GM21825 (cell line): ENCODE results near the gene ITGA3.

ENCODE experiments used
- ATAC-seq: cut with Tn5 transposase; IDR thresholded peaks from one replicate; pipeline ENCODE4 v1.9.1; 2021; ENCODE audit warnings: mild to moderate bottlenecking, moderate library complexity; ENCODE audit not compliant: unreplicated experiment

Gene ITGA3

GRCh38 chr17:50106393-50107131 lies 50.7 kb downstream of the ITGA3 start:
- ATAC-seq, result no peak

GRCh38 chr17:50107790-50108414 lies 52.0 kb downstream of the ITGA3 start:
- no peak for ATAC-seq

DNA sequence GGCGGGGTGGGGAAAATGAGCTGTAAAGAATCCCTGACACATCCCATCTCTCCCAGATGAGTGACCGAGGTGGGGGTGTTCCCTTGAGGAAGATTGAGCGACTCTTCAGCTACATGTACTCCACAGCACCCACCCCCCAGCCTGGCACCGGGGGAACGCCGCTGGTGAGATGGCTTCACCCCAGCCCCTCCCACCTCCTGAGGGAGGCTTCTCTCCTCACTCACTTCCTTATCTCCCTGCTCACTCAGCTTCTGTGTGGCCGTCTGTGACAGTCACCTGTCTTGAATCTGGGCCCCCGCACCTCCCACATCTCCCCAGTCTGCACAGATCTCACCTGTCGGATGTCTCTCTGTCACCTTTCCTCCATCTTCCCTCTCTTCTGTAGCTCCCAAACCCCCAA lies 52.6 kb downstream of the ITGA3 start:
- no peak for ATAC-seq

- ATAC-seq, result no peak
These were observed 53.3 kb downstream of the ITGA3 start for GRCh38 chr17:50109207-50109606.

DNA sequence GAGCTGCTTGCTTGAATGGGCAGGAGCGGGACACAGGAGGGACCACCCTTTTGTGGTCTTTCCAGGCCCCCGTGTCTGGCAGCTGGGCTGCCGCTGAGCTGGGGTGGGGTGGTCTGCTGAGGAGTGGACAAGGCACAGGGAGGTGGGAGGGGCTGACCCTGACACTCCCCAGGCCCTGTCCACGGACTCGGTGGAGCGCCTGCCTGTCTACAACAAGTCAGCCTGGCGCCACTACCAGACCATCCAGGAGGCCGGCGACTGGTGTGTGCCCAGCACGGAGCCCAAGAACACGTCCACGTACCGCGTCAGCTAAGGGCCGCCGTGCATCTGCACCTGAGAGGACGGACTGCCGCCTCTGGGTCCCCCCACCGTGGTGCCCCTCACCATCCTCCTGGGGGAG lies 53.9 kb downstream of the ITGA3 start:
- no peak for ATAC-seq

GRCh38 chr17:50110591-50111349 lies 54.9 kb downstream of the ITGA3 start:
- no peak for ATAC-seq

DNA sequence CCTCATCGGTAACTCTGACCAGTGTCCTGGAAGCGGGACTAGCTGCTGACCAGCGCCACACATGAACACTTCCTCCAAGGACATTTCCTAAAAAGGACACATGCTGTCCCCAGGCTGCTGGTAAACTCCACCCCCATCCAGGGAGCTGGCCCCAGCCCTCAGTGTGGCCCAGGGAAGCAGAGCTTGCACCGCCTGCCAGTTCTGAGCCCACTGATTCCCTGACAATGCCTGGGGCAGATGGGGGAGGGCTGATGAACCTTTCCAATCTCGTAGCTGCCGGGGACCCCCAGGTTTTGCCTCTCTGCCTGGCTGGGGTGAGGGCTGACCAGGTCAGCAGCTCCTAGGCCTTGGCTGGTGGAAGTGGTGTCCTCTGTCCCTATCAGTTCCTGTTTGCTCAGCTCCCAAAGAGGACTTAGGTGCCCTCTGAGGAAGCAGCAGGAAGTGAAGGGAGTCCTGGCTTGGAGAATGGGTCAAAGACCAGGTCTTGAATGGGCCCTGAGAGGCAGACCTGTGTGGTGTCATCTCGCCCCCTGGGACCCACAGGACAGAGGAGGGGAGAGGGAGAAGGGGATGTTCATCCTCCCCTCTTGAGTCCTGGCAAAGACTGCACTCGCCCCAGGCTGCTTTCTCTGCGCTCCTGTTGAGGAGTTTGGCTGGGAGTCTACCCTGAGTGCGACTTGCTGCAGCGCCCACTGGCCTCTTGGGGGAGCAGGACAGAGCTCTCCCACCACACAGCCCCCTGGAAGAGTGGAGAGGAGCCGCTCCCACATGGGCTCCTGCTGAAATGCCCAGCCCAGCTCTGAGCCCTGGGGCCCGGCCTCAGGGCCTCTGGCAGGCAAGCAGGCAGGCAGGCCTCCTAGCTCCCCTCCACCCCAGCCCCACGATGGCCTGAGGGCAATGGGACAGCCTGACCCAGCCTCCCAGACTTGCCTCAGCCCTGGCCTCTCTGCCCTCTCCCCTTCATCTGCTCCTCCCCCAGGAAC lies 56.1 kb downstream of the ITGA3 start:
- ATAC-seq, result no peak

DNA sequence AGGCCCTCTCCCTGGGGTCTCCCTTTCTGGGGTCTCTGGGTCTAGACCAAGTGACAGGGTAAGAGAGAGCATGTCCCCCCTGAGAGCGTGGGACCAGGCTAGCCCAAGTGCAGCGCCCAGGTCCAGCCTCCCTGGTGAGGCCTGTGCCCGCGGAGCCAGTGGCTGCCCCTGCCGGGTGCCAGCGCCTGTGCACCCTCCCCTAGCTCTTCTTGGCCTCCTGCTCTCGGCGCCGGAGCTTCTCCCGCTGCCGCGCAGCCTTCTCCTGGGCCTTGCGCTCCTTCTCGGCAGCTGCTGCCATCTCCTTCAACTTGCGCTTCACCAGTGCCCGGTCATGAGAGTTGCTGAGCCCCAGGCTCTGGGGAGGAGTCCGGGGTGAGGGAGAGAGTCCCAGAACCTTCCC lies 56.8 kb downstream of the ITGA3 start:
- ATAC-seq, result no peak

DNA sequence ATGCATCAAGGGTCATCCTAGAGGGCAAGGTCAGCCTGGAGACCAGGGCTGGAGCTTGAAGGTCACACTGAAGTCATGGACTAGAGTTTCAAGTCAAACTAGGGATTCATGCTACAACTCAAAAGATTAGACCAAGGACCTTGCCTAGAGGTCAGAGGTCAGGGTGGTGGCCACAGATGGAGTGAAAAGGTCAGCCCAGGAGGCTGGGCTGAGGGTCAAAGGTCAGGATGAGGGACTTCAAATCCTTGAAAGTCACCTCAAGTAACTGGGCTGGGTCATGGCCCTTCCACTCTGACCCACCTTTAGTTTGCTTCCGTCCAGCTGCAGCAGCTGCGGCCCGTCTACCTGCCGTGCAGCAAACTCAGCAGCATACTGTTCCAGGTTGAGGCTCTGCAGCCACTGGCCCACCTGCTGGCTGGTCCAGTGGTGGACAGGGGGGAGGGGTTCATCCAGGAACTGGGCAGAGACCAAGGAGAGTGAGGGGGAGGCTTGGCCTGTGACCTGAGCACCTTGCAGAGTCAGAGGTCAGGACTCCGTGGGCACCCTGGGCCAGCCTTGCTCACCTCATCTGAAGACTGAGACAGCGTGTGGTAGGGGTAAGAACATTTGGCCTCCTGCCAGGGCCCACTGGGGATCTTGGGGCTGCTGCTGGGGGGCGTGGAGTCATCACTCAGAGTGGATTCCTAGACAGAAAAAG lies 57.9 kb downstream of the ITGA3 start:
- ATAC-seq, result no peak

GRCh38 chr17:50114401-50114800 lies 58.5 kb downstream of the ITGA3 start:
- no peak for ATAC-seq

GRCh38 chr17:50114849-50115357 lies 59.0 kb downstream of the ITGA3 start:
- no peak for ATAC-seq

GRCh38 chr17:50115756-50116155 lies 59.8 kb downstream of the ITGA3 start:
- no peak for ATAC-seq

DNA sequence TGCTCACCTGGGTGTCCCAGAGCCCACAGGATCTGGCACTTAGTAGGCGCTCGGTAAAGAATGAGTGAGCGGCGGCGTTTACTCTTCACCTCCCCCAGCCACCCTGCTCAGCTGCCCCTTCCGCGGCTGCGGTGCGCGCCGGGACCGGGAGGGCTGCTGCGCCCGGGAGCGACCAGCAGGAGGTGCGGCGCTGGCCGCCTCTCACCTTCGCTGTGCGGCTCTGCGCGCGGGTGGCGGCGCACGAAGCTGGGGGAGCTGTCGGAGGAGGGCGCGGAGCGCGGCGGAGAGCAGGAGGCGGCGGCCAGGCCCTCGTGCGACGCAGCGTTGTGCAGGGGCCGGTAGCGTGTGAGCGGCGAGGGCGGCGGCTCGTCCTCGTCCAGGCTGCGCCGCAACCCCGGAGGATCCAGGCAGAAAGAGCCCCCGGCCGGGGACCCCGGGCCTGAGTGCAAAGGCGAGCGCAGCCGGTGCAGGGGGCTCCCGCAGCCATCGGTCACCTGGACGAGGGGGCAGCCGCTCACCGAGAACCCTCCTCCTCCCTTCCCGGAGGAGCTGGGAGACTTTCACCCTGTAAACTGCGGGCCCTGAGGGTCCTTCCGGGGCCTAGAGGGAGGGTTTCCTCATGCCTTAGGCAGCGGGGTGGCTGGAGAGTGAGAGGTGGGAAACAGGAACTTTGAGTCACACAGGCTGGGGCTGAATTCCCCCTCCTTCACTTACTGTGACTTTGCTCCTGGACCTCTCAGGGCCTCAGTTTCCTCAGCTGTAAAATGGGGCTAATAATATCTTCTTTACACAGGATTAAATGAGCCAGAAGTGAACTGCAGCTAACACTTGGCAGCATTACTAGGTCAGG lies 61.5 kb downstream of the ITGA3 start:
- no peak for ATAC-seq

DNA sequence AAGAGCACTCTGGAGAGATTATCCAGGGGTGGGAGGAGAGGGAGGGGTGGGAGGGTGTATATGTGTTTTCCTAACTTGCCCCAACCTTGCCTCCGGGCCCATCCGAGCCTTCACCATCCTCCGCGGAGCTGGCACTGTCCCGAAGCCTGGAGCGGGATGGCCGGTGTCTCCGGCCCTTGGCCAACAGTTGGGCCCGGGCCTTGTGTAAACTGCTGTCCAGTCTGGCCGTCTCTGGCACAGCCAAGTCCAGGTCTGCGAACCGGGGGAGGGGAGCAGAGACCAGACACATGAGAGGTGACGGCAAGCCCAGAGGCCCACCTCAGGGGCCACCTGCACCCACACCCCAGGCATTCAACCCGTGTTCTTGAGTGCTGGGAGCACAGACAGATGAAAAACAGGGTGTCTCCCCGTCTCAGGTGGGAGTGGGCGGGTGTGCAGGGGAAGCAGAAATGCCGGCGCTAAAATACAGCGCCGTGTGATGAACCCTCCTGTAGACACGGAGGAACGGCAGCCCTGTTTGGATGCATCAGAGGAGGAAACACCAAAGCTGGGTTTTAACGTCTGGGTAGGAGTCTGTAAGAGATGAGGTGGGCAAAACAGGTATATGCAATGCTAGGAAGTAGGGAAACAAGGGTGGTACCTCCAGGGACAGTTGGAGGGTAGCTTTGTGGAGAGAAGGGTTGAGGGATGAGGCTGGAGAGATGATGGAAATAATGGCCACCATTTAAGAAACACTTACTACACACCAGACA lies 62.3 kb downstream of the ITGA3 start:
- ATAC-seq, result no peak

DNA sequence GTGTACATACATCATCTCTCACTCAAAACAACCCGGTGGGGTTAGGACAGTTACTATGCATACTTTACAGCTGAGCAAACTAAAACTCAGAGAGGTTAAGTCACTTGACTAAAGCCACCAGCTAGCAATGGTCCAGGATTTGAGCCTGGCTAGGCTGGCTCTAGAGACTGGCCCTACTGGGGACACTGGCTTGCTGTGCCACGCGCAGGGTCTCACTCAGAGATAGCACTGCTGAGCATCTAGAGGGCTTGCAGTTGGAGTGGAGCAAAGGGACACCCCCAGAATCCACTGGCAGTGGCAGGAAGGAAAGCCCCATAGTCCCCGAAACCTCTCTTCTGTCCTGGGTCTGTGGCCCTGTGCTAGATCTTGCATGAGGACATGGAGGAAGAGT lies 62.9 kb downstream of the ITGA3 start:
- no peak for ATAC-seq

DNA sequence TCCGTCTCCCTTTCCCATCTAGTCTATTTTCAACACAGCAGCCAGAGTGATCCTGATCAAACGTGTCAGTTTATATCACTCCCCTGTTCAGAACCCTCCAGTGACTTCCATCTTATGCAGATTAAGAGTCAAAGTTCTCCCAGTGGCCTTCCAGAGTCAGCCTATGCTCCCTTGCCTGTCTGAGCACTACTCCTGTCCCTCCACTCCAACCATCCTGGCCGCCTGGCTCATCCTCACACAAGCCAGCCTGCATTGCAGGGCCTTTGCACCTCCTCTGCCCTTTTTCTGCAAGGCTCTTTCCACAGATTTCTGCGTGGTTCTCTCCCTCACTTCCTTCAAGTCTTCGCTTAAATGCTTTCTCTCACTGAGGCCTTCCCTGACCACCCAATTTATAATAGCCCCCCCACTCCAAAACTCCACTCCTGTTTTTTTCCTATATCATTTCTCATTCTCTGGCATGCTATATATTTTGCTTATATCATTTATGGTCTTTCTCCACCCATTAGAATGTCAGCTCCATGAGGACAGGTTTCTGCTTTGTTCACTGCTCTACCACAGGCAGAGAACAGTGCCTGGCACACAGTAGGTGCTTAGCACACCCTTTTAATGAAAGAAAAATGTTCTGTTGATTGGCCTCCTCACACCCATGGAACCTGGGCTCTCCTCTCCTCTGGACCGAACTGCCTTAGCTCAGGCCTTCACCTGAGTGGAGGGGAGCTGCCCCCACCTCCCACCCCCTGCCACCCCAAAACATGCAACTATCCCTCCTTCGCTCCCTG lies 64.8 kb downstream of the ITGA3 start:
- no peak for ATAC-seq

DNA sequence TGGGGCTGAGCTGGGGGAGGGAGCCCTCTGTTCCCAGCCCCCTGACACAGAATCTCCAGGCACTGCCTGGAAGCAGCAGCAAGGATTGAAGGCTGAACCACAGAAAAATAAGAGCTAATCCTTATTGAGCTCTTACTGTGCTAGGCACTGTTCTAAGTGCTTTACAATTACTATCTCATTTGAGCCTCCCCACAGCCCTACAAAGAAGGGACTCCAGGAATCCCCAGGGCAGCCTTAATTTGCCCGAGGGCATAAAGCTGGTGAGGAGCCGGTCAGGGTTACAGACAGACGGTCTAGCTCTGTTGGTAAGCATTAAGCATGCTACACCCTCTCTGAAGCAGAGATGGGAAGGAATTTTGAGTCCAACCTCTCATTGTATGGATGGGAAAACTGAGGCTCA lies 67.0 kb downstream of the ITGA3 start:
- no peak for ATAC-seq
